ENCODE results near the gene GLIS1. TPM values are rescaled to one million over a fixed set of nuclear protein-coding genes. Genes with fewer than 3 reads are reported as not detected.

Gene GLIS1
- total RNA-seq, 1 experiment from 2014 or later, result not detected

DNA sequence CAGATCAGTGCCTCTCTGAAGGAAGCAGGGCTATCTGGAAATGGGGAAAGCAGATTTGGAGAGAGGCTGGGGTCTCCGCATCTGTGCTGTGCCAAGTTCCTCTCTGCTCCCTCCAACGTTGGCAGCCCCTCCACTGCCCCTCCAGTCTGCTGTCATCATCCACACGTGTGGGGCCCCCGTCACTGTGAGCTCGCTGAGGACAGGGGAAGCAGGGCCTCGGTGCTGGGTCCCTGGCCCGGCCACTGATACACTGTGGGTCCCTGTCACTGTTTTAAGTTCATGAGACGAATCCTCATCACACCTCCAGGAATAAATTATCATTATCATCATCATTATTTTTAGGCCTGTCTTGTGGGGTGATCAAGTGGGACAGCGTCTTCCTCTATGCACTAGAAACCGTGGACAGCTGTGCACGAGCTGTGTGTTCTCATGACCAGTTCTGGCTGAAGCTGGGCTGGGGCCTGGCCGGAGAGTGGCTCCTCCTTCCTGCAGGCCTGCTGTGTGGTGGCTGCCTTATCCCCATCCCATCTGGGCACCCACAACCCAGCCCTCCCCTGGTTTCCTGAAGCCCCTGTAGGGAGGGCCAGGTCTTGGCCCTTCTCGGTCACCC, 227.5 kb downstream of the GLIS1 start:
- no peak for DNase-seq (ENCODE audit: low spot score)

DNA sequence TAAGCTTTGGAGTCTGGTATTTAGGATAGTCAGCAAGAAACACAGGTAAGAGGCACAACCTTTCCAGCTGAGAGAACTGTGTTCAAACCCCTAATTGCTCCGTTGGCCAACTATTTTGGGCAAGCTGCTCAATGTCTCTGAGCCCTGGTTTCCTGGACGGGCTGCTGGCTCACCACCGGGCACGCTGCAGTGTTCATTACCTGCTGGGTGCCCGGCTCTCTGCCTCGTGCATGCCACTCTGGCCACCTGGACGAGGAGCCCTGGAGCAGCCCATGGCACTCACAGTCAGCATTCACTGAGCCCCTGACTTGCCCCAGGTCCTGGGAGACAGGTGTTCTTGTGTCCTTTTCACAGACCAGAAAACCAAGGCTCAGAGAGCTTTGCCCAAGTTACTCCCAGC, 228.7 kb downstream of the GLIS1 start:
- no peak for DNase-seq (ENCODE audit: low spot score)

DNA sequence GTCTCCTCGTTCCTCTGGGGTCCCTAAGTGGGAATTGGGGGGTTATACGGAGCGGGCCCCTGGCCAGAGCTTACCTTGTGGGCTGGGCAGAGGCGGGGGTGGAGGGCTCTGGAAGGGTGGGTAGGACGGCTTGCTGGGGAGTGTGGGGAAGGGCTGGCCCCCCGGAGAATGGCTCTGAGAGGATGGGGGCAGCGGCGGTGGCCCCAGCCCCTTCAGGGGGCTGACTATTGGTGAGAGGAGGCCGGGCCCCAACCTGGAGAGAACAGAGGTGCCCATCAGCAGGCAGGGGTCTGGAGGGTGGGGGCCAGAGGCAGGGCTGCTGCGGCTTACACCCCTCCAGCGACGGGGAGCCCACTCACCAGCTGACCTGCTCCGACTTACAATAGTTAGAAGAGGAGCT, 229.2 kb downstream of the GLIS1 start:
- DNase-seq (ENCODE audit: low spot score), result no peak

DNA sequence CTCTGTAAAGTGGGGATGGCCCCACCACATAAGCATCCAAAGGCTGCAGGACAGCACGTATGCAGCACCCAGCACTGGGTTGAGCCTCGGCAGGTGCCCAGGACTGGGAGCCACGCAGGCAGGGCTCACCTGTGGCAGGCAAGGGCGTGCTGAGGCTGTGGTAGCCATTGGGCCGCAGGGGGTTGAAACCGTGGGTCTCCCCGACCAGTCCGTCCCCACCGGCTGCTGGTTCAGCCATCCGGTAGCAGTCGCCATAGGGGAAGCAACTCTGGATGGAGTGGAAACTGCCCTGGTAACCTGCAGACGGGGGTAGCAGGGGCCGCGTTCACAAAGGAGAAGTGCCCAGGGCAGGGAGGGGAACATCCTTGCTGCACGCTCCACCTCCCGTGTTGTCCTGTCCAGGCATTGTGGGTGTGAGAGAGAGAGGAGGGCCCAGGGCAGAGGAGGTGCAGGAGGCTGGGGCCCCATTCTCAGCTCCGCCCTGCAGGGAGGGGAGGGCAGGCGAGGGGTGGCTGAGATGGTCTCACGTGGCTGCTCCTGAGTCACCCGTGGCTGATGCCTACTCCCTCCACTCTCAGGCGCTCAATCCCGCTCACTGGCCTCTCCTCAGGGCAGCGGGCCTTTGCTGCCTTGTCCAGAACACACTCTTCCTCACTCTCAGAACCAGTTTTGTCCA, 229.8 kb downstream of the GLIS1 start:
- DNase-seq (ENCODE audit: low spot score), result no peak

GRCh38 chr1:53508056-53508990, 230.6 kb downstream of the GLIS1 start:
- DNase-seq (ENCODE audit: low spot score), result no peak

DNA sequence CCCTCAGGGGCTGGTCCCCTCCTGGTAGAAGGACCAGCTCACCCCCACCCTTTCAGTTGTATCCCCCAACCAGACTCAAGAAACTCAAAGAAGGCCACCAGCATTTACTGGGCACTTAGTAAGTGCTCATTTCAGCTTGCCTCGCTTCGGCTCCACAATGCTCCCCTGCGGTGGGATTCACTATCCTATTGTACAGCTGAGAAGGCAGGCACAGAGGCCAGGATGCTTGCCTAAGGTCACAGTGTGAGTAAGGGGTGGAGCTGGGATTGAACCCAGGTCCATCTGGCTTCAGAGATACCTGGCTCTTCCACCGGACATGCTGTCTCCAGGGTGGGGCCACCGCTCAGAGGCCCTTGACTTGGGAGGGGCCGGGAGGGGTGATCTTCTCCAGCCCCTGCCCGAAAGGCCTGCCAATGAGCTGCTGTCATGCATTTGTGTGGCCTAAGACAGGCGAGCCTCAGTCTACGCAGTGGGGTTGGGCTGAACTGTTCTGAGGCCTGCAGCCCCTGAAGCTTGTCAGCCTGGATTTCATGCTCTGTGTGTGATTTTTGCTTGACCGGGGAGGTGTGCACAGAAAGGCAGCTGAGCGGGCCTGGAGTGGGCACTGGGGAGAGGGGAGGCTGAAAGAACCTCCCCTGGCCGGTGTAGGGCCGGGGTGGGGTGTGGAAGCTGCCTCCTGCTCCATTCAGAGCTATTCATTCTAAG, 231.7 kb downstream of the GLIS1 start:
- DNase-seq (ENCODE audit: low spot score), result no peak

DNA sequence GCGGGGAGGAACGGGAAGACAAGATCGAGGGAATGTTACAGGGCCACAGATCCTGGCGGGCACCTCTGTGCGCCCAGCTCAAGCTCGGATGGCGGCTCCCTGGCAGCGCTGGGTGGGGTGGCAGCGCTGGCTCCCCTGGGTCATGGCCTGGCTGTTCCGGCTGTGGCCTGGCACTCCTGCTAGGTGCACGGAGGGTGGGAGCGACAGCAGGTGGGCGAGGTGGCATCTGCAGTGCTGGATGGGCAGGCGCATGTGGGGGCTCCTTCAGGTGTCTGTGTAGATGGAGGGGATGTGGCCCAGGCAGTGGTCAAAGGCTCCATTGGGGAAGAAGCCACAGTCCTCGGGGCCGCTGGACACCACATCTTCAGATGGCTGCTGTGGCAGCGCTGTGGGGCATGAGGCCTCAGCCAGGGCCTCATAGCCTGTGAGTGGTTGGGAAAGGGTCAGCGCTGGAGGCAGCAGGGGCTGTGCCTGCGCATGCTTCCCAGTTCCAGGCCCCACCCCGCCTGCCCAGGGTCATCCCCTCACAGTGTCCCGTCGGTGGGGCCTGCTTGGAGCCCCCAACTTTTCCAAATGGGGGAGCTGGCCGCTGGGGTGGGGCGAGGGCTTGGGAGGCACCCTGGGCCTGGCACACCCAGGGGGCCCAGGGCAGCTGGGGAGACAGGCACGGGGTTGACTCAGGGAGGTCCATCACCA, 232.5 kb downstream of the GLIS1 start:
- no peak for DNase-seq (ENCODE audit: low spot score)

GRCh38 chr1:53505891-53506290, 233.1 kb downstream of the GLIS1 start:
- no peak for DNase-seq (ENCODE audit: low spot score)

GRCh38 chr1:53505401-53505800, 233.6 kb downstream of the GLIS1 start:
- no peak for DNase-seq (ENCODE audit: low spot score)

GRCh38 chr1:53504901-53505300, 234.1 kb downstream of the GLIS1 start:
- no peak for DNase-seq (ENCODE audit: low spot score)

DNA sequence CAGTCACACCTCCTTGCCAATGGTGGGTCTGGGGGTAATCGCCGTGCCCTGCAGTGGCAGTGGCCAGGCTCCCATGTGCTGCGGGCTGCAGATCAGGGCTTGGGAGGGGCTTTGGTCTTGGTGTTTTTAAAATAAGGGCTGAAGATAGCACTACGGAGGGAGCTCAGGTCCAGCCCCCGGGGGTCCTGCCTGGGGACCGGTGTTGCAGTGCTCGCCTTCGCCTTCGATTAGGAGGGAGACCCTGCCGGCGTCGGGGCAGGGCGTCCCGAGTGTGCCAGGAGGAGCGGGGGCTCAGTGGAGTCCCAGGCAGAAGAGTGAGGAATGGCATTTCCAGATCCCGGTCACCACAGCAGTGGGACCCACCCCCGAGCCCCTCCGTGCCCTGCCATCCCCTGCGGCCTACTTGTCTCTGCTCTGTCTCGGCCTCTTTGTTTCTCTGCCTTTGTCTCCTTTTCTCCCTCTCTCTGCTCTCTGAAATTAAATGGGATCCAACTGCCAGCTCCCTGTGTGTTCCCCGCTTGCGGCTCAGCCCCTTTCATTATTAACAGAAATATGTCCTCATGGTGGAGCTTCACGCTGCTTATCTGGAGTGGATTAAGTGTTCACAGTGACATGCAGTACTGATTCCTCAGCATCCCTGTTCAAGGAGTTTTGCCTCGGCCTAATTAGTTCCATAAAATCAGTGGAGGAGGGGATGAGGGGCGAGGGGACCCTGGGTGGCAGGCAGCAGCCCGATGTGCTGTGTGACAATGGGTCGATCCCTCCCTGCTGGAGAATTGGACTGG, 235.3 kb downstream of the GLIS1 start:
- DNase-seq (ENCODE audit: low spot score), result no peak

DNA sequence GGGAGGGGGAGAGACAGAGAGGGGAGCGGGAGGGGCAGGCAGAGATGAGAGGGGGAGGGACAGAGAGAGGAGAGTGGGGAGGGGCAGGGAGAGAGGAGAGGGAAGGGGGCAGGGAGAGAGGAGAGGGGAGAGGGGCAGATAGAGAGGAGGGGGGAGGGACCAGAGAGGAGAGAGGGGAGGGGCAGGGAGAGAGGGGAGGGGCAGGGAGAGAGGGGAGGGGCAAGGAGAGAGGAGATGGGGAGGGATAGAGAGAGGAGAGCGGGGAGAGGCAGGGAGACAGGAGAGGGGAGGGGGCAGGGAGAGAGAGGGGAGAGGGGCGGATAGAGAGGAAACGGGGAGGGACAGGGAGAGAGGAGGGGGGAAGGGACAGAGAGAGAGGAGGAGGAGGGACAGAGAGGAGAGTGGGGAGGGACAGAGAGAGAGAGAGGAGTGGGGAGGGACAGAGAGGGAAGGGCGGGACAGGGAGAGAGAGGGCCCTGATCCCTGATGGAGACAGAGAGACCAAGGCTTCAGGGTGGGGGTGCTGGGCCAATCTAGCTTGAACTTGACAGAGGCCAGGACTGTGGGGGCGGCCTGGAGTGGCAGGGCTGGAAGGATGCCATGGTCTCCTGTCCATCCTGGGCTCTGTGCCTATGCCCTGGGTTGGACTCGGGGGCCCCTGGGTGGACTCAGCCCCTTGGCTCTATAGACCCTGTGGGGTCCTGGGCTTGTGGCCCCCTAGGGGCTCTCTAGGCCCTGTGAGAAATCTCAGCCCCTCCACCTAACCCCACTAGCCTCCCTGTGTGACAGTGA, 236.1 kb downstream of the GLIS1 start:
- DNase-seq (ENCODE audit: low spot score), result no peak

DNA sequence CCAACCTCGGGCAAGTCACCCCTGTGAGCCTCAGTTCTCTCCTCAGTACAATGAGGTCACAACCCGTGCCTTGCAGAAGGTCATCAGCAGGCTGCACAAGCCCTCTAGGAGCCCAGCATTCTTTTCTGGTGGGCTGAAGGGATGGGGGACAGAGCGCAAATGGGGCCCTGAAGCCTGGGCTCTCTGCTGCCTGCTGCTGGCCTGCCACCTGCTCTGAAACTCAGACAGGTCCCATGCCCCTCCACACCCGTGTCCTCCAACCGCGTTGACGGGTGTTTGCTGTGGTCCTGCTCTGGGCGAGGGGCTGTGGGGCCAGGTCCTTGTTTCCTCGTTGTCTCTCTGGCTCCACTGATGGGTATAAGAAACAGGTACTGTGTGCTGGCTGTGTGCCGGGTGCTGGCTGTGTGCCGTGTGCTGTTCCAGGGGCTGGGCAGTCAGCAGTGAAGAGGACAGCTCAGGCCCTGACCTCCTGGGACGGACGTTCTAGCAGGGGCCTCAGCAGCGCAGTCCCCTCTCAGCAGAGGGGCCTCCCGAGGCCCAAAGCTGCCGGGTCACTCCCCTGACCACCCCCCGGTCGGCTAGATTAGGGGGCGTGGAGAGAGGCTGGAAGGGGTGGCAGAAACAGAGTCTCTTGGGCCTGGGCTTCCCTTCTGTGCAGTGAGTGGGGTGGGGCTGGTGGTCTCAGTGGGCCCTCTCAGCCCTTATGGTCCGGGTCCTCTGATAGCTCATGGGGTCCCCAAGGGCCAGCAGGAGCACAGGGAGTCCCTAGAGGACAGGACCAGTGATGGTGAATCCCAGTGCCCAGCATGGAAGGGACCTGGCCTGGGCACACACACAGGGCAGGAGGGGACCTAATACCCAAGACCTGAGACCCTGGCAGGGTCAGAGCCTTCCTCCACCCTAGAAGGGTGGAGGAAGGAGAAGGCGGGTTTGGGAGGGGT, 237.6 kb downstream of the GLIS1 start:
- DNase-seq (ENCODE audit: low spot score), result no peak

DNA sequence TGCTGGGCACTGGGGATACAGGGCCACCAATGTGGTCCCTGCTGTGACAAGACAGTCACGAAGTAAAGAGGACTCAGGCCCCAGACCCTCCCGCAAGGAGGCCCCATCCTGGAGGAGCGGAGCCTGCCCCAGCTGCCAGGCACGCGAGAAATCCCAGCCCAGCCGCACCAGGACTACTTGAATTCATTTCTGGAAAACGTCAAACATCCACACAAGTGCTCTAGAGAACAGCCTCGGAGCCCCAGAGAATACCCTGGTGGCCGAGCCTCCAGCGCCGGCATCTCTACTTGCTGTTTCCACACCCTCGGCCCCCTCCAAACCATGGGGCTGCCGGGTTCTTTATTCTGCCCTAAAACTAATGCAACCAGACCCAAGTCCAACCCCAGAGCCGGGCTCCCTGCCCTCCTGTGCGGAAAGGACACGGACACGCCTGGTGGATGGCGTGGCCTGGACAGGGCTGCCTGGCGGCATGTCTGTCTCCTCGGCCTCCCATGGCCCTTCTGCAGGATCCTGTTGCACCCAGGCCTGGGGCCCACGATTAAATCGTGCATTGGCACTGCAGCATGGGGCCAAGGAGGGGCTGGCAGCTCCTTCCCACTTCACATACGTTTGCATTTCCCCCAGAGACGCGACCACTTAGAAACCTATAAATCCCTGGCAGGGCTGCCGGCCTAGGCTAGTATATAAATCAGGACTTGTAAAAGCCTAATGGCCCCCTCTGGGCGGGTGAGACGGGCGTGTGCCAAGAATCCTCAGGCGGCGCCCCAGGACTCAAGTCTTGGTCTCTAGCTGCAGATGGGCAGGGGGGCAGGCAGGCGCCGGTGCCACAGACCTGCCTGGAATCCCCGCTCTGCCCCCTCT, 238.5 kb downstream of the GLIS1 start:
- no peak for DNase-seq (ENCODE audit: low spot score)

DNA sequence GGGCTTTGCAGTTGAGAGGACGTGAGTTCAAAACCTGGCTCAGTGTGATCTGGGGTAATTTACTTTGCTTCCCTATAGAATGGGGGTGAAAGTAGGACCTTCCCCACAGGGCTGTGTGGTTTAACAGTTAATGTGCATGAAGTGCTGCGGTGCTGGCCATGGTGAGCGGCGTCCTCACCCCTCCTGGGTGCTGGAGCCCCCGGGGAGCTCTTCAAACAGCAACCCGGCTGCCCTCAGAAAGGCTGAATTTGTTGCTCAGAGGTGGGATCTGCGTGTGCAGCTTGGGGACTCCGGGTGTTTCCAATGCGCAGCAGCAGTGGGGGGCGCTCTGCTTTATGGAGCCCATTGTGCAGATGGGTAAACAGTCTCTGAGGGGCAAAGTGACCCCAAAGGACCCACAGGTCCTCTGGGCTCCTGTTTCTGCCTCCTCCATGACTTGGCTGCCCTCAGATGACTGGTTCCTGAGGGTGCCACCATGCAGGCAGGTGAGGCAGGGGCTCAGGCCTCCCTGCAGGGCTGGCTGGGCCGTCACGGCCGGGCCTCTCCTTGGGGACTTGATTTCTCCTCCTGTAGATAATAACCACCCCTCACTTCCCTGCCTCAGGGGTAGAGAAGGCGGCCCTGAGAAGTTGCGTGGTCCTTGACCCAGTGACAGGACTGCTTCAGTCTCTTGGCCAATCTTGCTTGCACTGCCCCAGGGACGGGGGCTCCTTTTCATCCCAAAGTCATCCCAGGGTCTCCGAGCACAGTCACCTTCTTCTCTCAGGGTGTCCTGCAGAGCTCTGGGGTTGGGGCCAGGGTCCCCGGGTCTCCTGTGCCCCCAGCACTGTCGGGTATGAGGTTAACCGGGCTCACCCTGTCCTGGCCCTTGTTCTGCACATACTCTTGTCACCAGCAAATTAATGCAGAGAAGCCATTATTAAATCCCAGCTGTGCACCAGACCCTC, 239.4 kb downstream of the GLIS1 start:
- no peak for DNase-seq (ENCODE audit: low spot score)

DNA sequence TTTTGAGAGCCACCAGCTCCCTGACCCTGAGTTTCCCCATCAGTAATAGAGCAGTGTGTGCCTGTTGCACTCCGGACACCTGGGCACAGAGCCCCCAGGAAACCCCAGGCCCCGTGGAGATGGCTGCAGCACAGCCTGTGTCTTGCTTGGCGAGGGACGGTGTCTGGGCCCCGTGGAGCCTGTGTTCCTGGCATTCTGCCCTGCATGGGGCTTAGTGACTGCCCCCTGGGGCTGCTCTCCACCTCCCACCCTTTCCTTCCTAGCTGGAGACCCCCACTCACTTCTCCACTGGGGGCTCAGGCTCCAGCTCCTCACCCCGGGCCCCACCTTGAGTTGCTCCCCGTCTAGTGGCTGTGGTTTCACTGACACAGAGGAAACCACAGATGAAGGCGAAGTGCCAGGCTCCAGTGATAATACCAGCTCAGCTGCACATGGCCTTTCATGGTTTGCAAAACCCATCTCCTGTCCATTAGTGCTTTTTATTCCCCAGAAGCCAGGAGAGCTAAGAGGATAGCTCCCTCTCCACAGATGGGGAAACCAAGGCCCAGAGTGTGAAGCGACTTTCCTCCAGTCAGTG, 240.3 kb downstream of the GLIS1 start:
- DNase-seq (ENCODE audit: low spot score), result no peak

Measured in HT-29 (cell line).